GM19397 (cell line): ENCODE results near the gene LDB2.
"Not testable (repeated sequence)": the region's sequence is repeated elsewhere in the genome, so short reads cannot be mapped to it uniquely, and the experiment has no call there.

Experiments used
- ATAC-seq: cut with Tn5 transposase; IDR thresholded peaks from one replicate; pipeline ENCODE4 v1.9.1; 2021; ENCODE audit warnings: mild to moderate bottlenecking, moderate library complexity; ENCODE audit not compliant: unreplicated experiment

The LDB2 gene

GRCh38 chr4:16663307-16663706 is 235.1 kb downstream of the LDB2 start:
- ATAC-seq: no peak

- ATAC-seq: no peak
These were observed 236.6 kb downstream of the LDB2 start for GRCh38 chr4:16661813-16662212.

GRCh38 chr4:16660656-16661055 is 237.8 kb downstream of the LDB2 start:
- ATAC-seq: no peak

- ATAC-seq: no peak
These were observed 238.8 kb downstream of the LDB2 start for GRCh38 chr4:16659694-16660093.

GRCh38 chr4:16659079-16659478 is 239.4 kb downstream of the LDB2 start:
- no peak for ATAC-seq

- no peak for ATAC-seq
These were observed 240.3 kb downstream of the LDB2 start for GRCh38 chr4:16658183-16658582.

- no peak for ATAC-seq
These were observed 243.3 kb downstream of the LDB2 start for GRCh38 chr4:16655111-16655510.

GRCh38 chr4:16652732-16653305 is 245.6 kb downstream of the LDB2 start:
- no peak for ATAC-seq

GRCh38 chr4:16646459-16646858 is 252.0 kb downstream of the LDB2 start:
- no peak for ATAC-seq

GRCh38 chr4:16643893-16644292 is 254.6 kb downstream of the LDB2 start:
- ATAC-seq: no peak

- ATAC-seq: no peak
These were observed 255.5 kb downstream of the LDB2 start for GRCh38 chr4:16642897-16643296.

GRCh38 chr4:16641971-16642370 is 256.5 kb downstream of the LDB2 start:
- ATAC-seq: no peak

GRCh38 chr4:16636912-16637630 is 261.4 kb downstream of the LDB2 start:
- no peak for ATAC-seq

GRCh38 chr4:16636304-16636703 is 262.1 kb downstream of the LDB2 start:
- ATAC-seq: no peak

GRCh38 chr4:16629274-16629673 is 269.2 kb downstream of the LDB2 start:
- not testable (repeated sequence) for ATAC-seq

GRCh38 chr4:16628835-16629234 is 269.6 kb downstream of the LDB2 start:
- not testable (repeated sequence) for ATAC-seq

- no peak for ATAC-seq
These were observed 270.4 kb downstream of the LDB2 start for GRCh38 chr4:16627999-16628398.

- no peak for ATAC-seq
These were observed 271.5 kb downstream of the LDB2 start for GRCh38 chr4:16626945-16627344.

- ATAC-seq: no peak
These were observed 275.6 kb downstream of the LDB2 start for GRCh38 chr4:16622826-16623225.

- ATAC-seq: no peak
These were observed 281.0 kb downstream of the LDB2 start for GRCh38 chr4:16617435-16617834.

GRCh38 chr4:16617011-16617410 is 281.4 kb downstream of the LDB2 start:
- ATAC-seq: no peak

- no peak for ATAC-seq
These were observed 289.2 kb downstream of the LDB2 start for GRCh38 chr4:16609170-16609758.
